ENCODE measurements around the gene NVL. TPM values are rescaled to one million over a fixed set of nuclear protein-coding genes. Genes with fewer than 3 reads are reported as not detected.

The NVL gene
- total and polyA plus RNA-seq, 10 of the 15 experiments (the other 5 are each of a cell fraction or from before 2014, with no cell fraction given) = 20.3 to 49.6 (median 35.2) TPM

DNA sequence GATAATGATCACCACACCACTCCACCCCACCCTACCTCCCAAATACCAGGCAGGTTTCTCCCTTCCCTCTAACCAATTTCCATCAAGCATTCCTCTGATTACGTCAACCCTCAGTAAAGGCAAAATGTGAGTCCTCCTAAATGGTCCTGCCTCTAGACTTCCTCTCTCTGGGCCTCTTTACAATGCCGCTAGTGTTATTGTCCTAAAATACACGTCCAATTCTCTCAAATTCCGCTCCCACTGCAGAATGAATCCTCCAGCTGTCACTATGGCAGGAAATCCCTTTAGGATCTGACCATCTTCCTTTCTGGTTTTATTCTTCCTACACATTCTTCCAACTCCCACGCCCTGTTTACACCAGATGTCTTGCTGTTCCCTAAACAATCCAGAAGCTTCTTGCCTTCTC lies 78.2 kb downstream of the NVL start:
- DNase-seq (ENCODE audit: low read depth, low spot score) = no peak
- 96% methylated on average over 5 of the region's 5 CpGs for WGBS (ENCODE audit: insufficient coverage, insufficient replicate concordance, low lambda C conversion rate, missing lambda C conversion rate)
- in situ Hi-C loops (cut with MboI) (no loop called here), intact Hi-C loops (cut with micrococcal nuclease; ENCODE audit: unreplicated experiment) (no loop called here)
- H3K9ac ChIP-seq (ENCODE audit: control insufficient read depth, insufficient read depth, low read length) = no peak overlapping the region
- TF ChIP-seq NR2C2 (IDR thresholded peaks at IDR 0.05; ENCODE audit: borderline replicate concordance, control insufficient read depth, insufficient read length, low read depth) (no peak), PAX5 (IDR thresholded peaks at IDR 0.05; ENCODE audit: borderline replicate concordance, low read depth, low read length) (no peak), ZBTB11 (CRISPR knock-in tag; IDR thresholded peaks at IDR 0.05) (no peak), GATAD2B (conservative IDR thresholded peaks at IDR 0.05; ENCODE audit: low read depth) (no peak), SUZ12 (IDR thresholded peaks at IDR 0.05; ENCODE audit: unreplicated experiment) (no peak), MYB (IDR thresholded peaks at IDR 0.05; ENCODE audit: borderline replicate concordance, low read depth, low read length) (no peak), ZSCAN29 (IDR thresholded peaks at IDR 0.05) (no peak), RBBP5 (conservative IDR thresholded peaks at IDR 0.05) (no peak), GABPA (IDR thresholded peaks at IDR 0.05; ENCODE audit: low read depth) (no peak), BACH1 (IDR thresholded peaks at IDR 0.05; ENCODE audit: borderline replicate concordance) (no peak), HDGF (IDR thresholded peaks at IDR 0.05) (no peak), TCF3 (IDR thresholded peaks at IDR 0.05; ENCODE audit: borderline replicate concordance, insufficient read depth, low read depth, low read length) (no peak), ZNF24 (IDR thresholded peaks at IDR 0.05) (no peak), SMAD1 (IDR thresholded peaks at IDR 0.05; ENCODE audit: low read depth, partially characterized antibody) (no peak), JUND (IDR thresholded peaks at IDR 0.05; ENCODE audit: low read depth, low read length) (no peak), POLR2AphosphoS5 (IDR thresholded peaks at IDR 0.05; ENCODE audit: low read length) (no peak)
- TF ChIP-seq, protein P1, sequence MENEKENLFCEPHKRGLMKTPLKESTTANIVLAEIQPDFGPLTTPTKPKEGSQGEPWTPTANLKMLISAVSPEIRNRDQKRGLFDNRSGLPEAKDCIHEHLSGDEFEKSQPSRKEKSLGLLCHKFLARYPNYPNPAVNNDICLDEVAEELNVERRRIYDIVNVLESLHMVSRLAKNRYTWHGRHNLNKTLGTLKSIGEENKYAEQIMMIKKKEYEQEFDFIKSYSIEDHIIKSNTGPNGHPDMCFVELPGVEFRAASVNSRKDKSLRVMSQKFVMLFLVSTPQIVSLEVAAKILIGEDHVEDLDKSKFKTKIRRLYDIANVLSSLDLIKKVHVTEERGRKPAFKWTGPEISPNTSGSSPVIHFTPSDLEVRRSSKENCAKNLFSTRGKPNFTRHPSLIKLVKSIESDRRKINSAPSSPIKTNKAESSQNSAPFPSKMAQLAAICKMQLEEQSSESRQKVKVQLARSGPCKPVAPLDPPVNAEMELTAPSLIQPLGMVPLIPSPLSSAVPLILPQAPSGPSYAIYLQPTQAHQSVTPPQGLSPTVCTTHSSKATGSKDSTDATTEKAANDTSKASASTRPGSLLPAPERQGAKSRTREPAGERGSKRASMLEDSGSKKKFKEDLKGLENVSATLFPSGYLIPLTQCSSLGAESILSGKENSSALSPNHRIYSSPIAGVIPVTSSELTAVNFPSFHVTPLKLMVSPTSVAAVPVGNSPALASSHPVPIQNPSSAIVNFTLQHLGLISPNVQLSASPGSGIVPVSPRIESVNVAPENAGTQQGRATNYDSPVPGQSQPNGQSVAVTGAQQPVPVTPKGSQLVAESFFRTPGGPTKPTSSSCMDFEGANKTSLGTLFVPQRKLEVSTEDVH (IDR thresholded peaks at IDR 0.05; ENCODE audit: low read depth, partially characterized antibody) = no peak
- no peak for FAIRE-seq
- no peaks in the 10 kb centered on the region for H4K20me1 ChIP-seq (ENCODE audit: control insufficient read depth, insufficient read depth)
- ChIA-PET SMC1A (ENCODE audit: uncharacterized antibody, unreplicated experiment) (interaction anchor here (1.0 to 1.1 kb wide), 2 partner anchors 11 to 136 kb away, joined by 3 read pairs; no protein-coding TSS in a partner anchor), POLR2A (interaction anchor here (0.7 kb wide), 1 partner anchor 63 kb away, joined by 5 read pairs; no protein-coding TSS in a partner anchor), RAD21 (ENCODE audit: unreplicated experiment) (interaction anchor here (0.6 kb wide), 1 partner anchor 59 kb away, joined by 3 read pairs; no protein-coding TSS in a partner anchor), CTCF (interaction anchor here (1.0 kb wide), 2 partner anchors 9 to 13 kb away, joined by 3 read pairs; no protein-coding TSS in a partner anchor)
- no peak overlapping the region for H3K4me3 ChIP-seq
- no peaks in the 10 kb centered on the region for H3K27me3 ChIP-seq (replicated peaks in 1 of 2; ENCODE audit: control insufficient read depth in 2 of 2, insufficient read depth in 2 of 2, low read length in 1 of 2)
- H3K4me1 ChIP-seq (ENCODE audit: control insufficient read depth, insufficient read depth, low read length) = no peaks in the 10 kb centered on the region
- BruUV-seq (replicated peaks) = TSS peak; percentile 33
- no peak for ATAC-seq
- H3K36me3 ChIP-seq (ENCODE audit: control insufficient read depth in 2 of 2, insufficient read depth in 2 of 2, low read length in 1 of 2) = peaks cover 2 to 10% of the 10 kb centered on the region in 2 experiments; a peak in 3 of 4 replicates
- H3K4me2 ChIP-seq (ENCODE audit: control insufficient read depth, insufficient read depth) = no peak overlapping the region
- H3K9me3 ChIP-seq (replicated peaks; ENCODE audit: control insufficient read depth, insufficient read depth, low read length) = no peaks in the 10 kb centered on the region
- H3K79me2 ChIP-seq (ENCODE audit: control insufficient read depth, insufficient read depth, low read length) = no peaks in the 10 kb centered on the region
- no peak overlapping the region for H3K27ac ChIP-seq (ENCODE audit: control insufficient read depth, insufficient read depth)
- H2AFZ ChIP-seq (ENCODE audit: control insufficient read depth, low read depth, low read length) = no peak overlapping the region
